HEK293 (cell line): ENCODE results near the gene CLDN6.

ENCODE experiments used
- CTCF ChIA-PET: fragments of 350-600 bp; formaldehyde crosslinking; extraction: SDS; loops from one replicate; lab custom pipeline; 2021; ENCODE audit warnings: antibody characterized with exemption; lab: Yijun Ruan, JAX
- POLR2A ChIA-PET: fragments of 300-600 bp; formaldehyde crosslinking; extraction: SDS; loops from one replicate; lab custom pipeline; 2020; ENCODE audit warnings: antibody characterized with exemption, inconsistent platforms; lab: Yijun Ruan, JAX
- H3K27ac ChIP-seq: fragments of 200-500 bp; sonication (Bioruptor generic); 2 replicates; pipeline ENCODE4 v1.5.1; 2014; ENCODE audit warnings: low read depth, low read length, control low read depth, inconsistent platforms; ENCODE audit errors: extremely low read depth
- H3K36me3 ChIP-seq, 2 experiments: fragments of 200-500 bp in 1 of 2; sonication (Bioruptor generic) in 1 of 2; 1 replicate in 1 of 2; 2 replicates in 1 of 2; pipeline ENCODE4 v1.5.1; 2014 to 2017; ENCODE audit warnings: inconsistent platforms in 2 of 2, low read length in 2 of 2; ENCODE audit not compliant: control insufficient read depth in 2 of 2, insufficient read depth in 1 of 2
- H3K4me1 ChIP-seq: fragments of 200-500 bp; sonication (Bioruptor generic); 2 replicates; pipeline ENCODE4 v1.5.1; 2014; ENCODE audit warnings: mild to moderate bottlenecking, low read length, inconsistent platforms; ENCODE audit not compliant: control insufficient read depth, insufficient read depth
- H3K4me3 ChIP-seq: 2 replicates; pipeline ENCODE4 v1.5.1; 2011; ENCODE audit warnings: low read depth, mild to moderate bottlenecking, control low read depth, low read length, moderate library complexity
- H3K9me3 ChIP-seq: fragments of 200-500 bp; sonication (Bioruptor generic); 2 replicates; pipeline ENCODE4 v1.5.1; 2014; ENCODE audit warnings: low read depth, low read length, inconsistent platforms; ENCODE audit not compliant: control insufficient read depth, insufficient read depth
- BCL11A ChIP-seq: fragments of 450-650 bp; formaldehyde crosslinking; IDR thresholded peaks from 2 replicates; pipeline ENCODE4 v1.5.1; 2016; ENCODE audit warnings: low read depth, missing biosample characterization, missing genetic modification characterization
- BCL11B ChIP-seq: fragments of 450-650 bp; formaldehyde crosslinking; IDR thresholded peaks from 2 replicates; pipeline ENCODE4 v1.5.1; 2016; ENCODE audit warnings: low read depth, missing biosample characterization, missing genetic modification characterization
- CTCF ChIP-seq: fragments of 450-650 bp; formaldehyde crosslinking; IDR thresholded peaks from 2 replicates; pipeline ENCODE4 v1.5.1; 2016; ENCODE audit warnings: missing biosample characterization, missing genetic modification characterization
- KLF1 ChIP-seq: fragments of 450-650 bp; formaldehyde crosslinking; IDR thresholded peaks from 2 replicates; pipeline ENCODE4 v1.5.1; 2016; ENCODE audit warnings: missing biosample characterization, missing genetic modification characterization
- KLF8 ChIP-seq: fragments of 450-650 bp; formaldehyde crosslinking; IDR thresholded peaks from 2 replicates; pipeline ENCODE4 v1.5.1; 2016; ENCODE audit warnings: missing biosample characterization, missing genetic modification characterization
- ZBTB20 ChIP-seq: fragments of 450-650 bp; formaldehyde crosslinking; IDR thresholded peaks from 2 replicates; pipeline ENCODE4 v1.5.1; 2016; ENCODE audit warnings: missing biosample characterization, missing genetic modification characterization
- ZFP3 ChIP-seq: fragments of 450-650 bp; formaldehyde crosslinking; IDR thresholded peaks from 2 replicates; pipeline ENCODE4 v1.5.1; 2016; ENCODE audit warnings: low read depth, missing biosample characterization, missing genetic modification characterization
- ZNF140 ChIP-seq: fragments of 450-650 bp; formaldehyde crosslinking; IDR thresholded peaks from 2 replicates; pipeline ENCODE4 v1.5.1; 2016; ENCODE audit warnings: missing biosample characterization, missing genetic modification characterization
- ZNF174 ChIP-seq: fragments of 450-650 bp; formaldehyde crosslinking; IDR thresholded peaks from 2 replicates; pipeline ENCODE4 v1.5.0; 2017; ENCODE audit warnings: missing biosample characterization, mild to moderate bottlenecking, missing genetic modification characterization
- ZNF2 ChIP-seq: fragments of 450-650 bp; formaldehyde crosslinking; IDR thresholded peaks from 2 replicates; pipeline ENCODE4 v1.5.1; 2016; ENCODE audit warnings: missing biosample characterization, missing genetic modification characterization
- ZNF248 ChIP-seq: fragments of 450-650 bp; formaldehyde crosslinking; IDR thresholded peaks from 2 replicates; pipeline ENCODE4 v1.5.1; 2017; ENCODE audit warnings: missing biosample characterization, missing genetic modification characterization
- ZNF335 ChIP-seq: fragments of 450-650 bp; formaldehyde crosslinking; conservative IDR thresholded peaks from 2 replicates; pipeline ENCODE4 v1.5.1; 2016; ENCODE audit warnings: missing biosample characterization, missing genetic modification characterization
- ZNF433 ChIP-seq: fragments of 450-650 bp; formaldehyde crosslinking; IDR thresholded peaks from 2 replicates; pipeline ENCODE4 v1.5.1; 2016; ENCODE audit warnings: missing biosample characterization, missing genetic modification characterization, low read depth
- ZNF449 ChIP-seq: fragments of 450-650 bp; formaldehyde crosslinking; IDR thresholded peaks from 2 replicates; pipeline ENCODE4 v1.5.1; 2017; ENCODE audit warnings: missing biosample characterization, mild to moderate bottlenecking, missing genetic modification characterization, moderate library complexity
- ZNF596 ChIP-seq: fragments of 450-650 bp; IDR thresholded peaks from 2 replicates; pipeline ENCODE4 v1.5.0; 2018; ENCODE audit warnings: missing biosample characterization, mild to moderate bottlenecking, missing genetic modification characterization, moderate library complexity
- ZNF658 ChIP-seq: fragments of 450-650 bp; formaldehyde crosslinking; IDR thresholded peaks from 2 replicates; pipeline ENCODE4; 2016; ENCODE audit warnings: missing biosample characterization, missing genetic modification characterization
- ZNF792 ChIP-seq: fragments of 450-650 bp; formaldehyde crosslinking; IDR thresholded peaks from 2 replicates; pipeline ENCODE4 v1.5.1; 2016; ENCODE audit warnings: missing biosample characterization, missing genetic modification characterization
- ZSCAN18 ChIP-seq: fragments of 450-650 bp; formaldehyde crosslinking; IDR thresholded peaks from 2 replicates; pipeline ENCODE4 v1.5.1; 2016; ENCODE audit warnings: missing biosample characterization, missing genetic modification characterization
- ZSCAN23 ChIP-seq: fragments of 450-650 bp; formaldehyde crosslinking; IDR thresholded peaks from 2 replicates; pipeline ENCODE4 v1.5.1; 2016; ENCODE audit warnings: missing biosample characterization, missing genetic modification characterization
- ZXDB ChIP-seq: fragments of 450-650 bp; formaldehyde crosslinking; IDR thresholded peaks from 2 replicates; pipeline ENCODE4 v1.5.1; 2016; ENCODE audit warnings: missing biosample characterization, missing genetic modification characterization
- TF ChIP-seq, protein P1 (sequence below): fragments of 450-650 bp; formaldehyde crosslinking; IDR thresholded peaks from 2 replicates; pipeline ENCODE4 v1.5.1; 2016; ENCODE audit warnings: missing biosample characterization, missing genetic modification characterization
- TF ChIP-seq, protein P2 (sequence below): fragments of 450-650 bp; formaldehyde crosslinking; IDR thresholded peaks from 2 replicates; pipeline ENCODE4 v1.5.1; 2017; ENCODE audit warnings: missing biosample characterization, missing genetic modification characterization
- TF ChIP-seq, protein P3 (sequence below): fragments of 450-650 bp; formaldehyde crosslinking; IDR thresholded peaks from 2 replicates; pipeline ENCODE4 v1.5.1; 2016; ENCODE audit warnings: missing biosample characterization, missing genetic modification characterization

The CLDN6 gene

DNA sequence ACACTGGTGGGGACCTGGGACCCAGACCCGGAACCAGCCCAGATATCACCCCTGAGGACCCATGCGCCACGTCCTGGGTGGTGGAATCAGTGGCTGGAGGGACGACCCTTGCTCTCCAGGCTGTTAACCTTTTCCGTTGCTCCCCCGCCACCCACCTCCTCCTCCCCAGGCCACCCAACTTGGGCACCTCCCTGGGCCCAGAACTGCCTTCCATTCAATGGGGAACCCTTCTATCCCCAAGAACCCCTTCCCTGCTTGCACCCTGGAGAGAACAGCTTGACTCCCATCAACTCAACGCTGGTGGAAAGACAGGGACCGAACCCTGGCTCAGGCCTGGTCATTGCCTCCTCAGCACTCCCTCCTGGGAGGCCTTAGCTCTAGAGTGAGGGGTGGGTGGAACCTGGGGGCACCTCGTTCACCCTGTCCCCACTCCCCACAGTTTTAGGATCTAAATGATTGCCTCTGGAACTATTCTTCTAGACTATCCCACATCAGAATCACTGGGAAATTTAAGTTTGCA, 41.8 kb upstream of the CLDN6 start (continued):
- peak; percentile 16; the same call in 1 of the 2 replicates for TF ChIP-seq ZBTB20
- TF ChIP-seq, protein P1, sequence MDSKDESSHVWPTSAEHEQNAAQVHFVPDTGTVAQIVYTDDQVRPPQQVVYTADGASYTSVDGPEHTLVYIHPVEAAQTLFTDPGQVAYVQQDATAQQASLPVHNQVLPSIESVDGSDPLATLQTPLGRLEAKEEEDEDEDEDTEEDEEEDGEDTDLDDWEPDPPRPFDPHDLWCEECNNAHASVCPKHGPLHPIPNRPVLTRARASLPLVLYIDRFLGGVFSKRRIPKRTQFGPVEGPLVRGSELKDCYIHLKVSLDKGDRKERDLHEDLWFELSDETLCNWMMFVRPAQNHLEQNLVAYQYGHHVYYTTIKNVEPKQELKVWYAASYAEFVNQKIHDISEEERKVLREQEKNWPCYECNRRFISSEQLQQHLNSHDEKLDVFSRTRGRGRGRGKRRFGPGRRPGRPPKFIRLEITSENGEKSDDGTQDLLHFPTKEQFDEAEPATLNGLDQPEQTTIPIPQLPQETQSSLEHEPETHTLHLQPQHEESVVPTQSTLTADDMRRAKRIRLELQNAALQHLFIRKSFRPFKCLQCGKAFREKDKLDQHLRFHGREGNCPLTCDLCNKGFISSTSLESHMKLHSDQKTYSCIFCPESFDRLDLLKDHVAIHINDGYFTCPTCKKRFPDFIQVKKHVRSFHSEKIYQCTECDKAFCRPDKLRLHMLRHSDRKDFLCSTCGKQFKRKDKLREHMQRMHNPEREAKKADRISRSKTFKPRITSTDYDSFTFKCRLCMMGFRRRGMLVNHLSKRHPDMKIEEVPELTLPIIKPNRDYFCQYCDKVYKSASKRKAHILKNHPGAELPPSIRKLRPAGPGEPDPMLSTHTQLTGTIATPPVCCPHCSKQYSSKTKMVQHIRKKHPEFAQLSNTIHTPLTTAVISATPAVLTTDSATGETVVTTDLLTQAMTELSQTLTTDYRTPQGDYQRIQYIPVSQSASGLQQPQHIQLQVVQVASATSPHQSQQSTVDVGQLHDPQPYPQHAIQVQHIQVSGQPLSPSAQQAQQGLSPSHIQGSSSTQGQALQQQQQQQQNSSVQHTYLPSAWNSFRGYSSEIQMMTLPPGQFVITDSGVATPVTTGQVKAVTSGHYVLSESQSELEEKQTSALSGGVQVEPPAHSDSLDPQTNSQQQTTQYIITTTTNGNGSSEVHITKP (tag by site-specific recombination), result no peak
- TF ChIP-seq ZNF2 (tag by site-specific recombination), result no peak
- TF ChIP-seq KLF8 (tag by site-specific recombination), result no peak
- no peak for TF ChIP-seq ZNF335

GRCh38 chr16:3059041-3059722, 41.2 kb upstream of the CLDN6 start:
- Histone ChIP-seq H3K4me1 (peaks cover 3% of the 10 kb centered on the region), H3K4me3 (peak overlapping the region; percentile 87), H3K27ac (peak overlapping the region; percentile 77; the same call in 1 of the 2 replicates), H3K9me3 (no peaks in the 10 kb centered on the region), H3K36me3 (peaks cover 0 to 17% of the 10 kb centered on the region in 2 experiments; a peak in 2 of 3 replicates)
- ChIA-PET POLR2A (interaction anchor here (0.6 to 1.9 kb wide), 13 partner anchors 9 to 113 kb away, joined by 3 to 17 read pairs (median 4); partner anchors contain the start of genes ZNF213 and ZSCAN10), CTCF (interaction anchor here (0.6 to 5.3 kb wide), 38 partner anchors 9 to 1343 kb away, joined by 3 to 54 read pairs (median 4); partner anchors contain the start of genes OR1F1, ZNF205 and ZSCAN10)
- peak; percentile 92 for TF ChIP-seq ZXDB (tag by site-specific recombination)
- no peak for TF ChIP-seq ZNF792 (tag by site-specific recombination)
- no peak for TF ChIP-seq ZFP3 (tag by site-specific recombination)
- peak; percentile 58; the same call in 1 of the 2 replicates for TF ChIP-seq BCL11B (tag by site-specific recombination)
- TF ChIP-seq, protein P2, sequence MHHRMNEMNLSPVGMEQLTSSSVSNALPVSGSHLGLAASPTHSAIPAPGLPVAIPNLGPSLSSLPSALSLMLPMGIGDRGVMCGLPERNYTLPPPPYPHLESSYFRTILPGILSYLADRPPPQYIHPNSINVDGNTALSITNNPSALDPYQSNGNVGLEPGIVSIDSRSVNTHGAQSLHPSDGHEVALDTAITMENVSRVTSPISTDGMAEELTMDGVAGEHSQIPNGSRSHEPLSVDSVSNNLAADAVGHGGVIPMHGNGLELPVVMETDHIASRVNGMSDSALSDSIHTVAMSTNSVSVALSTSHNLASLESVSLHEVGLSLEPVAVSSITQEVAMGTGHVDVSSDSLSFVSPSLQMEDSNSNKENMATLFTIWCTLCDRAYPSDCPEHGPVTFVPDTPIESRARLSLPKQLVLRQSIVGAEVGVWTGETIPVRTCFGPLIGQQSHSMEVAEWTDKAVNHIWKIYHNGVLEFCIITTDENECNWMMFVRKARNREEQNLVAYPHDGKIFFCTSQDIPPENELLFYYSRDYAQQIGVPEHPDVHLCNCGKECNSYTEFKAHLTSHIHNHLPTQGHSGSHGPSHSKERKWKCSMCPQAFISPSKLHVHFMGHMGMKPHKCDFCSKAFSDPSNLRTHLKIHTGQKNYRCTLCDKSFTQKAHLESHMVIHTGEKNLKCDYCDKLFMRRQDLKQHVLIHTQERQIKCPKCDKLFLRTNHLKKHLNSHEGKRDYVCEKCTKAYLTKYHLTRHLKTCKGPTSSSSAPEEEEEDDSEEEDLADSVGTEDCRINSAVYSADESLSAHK, result no peak
- no peak for TF ChIP-seq ZNF140
- TF ChIP-seq ZSCAN18 (tag by site-specific recombination), result no peak; the same call in 1 of the 2 replicates
- TF ChIP-seq ZNF449, result no peak; the same call in 1 of the 2 replicates
- TF ChIP-seq ZNF596 (tag by site-specific recombination), result no peak
- peak; percentile 99 for TF ChIP-seq CTCF (tag by site-specific recombination)
- TF ChIP-seq ZSCAN23 (tag by site-specific recombination), result no peak
- no peak for TF ChIP-seq ZNF658
- no peak for TF ChIP-seq ZNF248
- peak; percentile 58 for TF ChIP-seq KLF1 (tag by site-specific recombination)
- TF ChIP-seq, protein P3, sequence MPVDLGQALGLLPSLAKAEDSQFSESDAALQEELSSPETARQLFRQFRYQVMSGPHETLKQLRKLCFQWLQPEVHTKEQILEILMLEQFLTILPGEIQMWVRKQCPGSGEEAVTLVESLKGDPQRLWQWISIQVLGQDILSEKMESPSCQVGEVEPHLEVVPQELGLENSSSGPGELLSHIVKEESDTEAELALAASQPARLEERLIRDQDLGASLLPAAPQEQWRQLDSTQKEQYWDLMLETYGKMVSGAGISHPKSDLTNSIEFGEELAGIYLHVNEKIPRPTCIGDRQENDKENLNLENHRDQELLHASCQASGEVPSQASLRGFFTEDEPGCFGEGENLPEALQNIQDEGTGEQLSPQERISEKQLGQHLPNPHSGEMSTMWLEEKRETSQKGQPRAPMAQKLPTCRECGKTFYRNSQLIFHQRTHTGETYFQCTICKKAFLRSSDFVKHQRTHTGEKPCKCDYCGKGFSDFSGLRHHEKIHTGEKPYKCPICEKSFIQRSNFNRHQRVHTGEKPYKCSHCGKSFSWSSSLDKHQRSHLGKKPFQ, result no peak
- no peak for TF ChIP-seq BCL11A
- TF ChIP-seq ZNF433 (tag by site-specific recombination), result no peak
- TF ChIP-seq ZNF174 (tag by site-specific recombination), result no peak
